NT2/D1 (cell line): ENCODE results near the gene RPL4.

ENCODE experiments used
- YY1 ChIP-seq: IDR thresholded peaks from 2 replicates; pipeline ENCODE4 v1.6.1; 2011; ENCODE audit not compliant: insufficient read length, insufficient read depth
- ZNF274 ChIP-seq: IDR thresholded peaks from 2 replicates; pipeline ENCODE4 v1.6.1; 2011; ENCODE audit warnings: mild to moderate bottlenecking, low read depth, low read length

DNA sequence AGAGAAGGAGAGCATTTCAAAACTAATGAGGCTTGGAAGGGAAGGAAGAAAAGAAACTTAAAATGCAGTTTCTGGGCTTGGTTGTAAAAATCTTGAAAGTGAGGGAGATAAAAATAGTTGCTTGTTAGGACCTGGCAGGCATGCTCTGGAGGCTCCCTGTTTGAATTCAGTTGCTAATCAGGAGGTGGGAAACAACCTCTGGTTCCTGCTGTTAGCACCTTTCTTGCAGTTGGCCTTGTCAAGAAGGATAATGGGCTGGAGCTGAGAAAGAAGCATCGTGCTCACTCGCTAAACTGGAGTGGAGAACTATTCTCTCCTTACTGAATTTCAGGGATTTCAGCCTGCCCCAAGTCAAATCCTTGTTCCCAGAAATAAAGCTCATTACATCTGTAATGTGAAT is 30.5 kb downstream of the RPL4 start:
- TF ChIP-seq YY1, result no peak
- TF ChIP-seq ZNF274, result no peak
